DMS 273 (cell line): ENCODE measurements around the gene LAMB2.

Experiments used
- DNase-seq: peaks from one replicate; lab custom pipeline; 2025; ENCODE audit not compliant: unreplicated experiment; lab: John Stamatoyannopoulos, UW

Gene LAMB2

GRCh38 chr3:49122022-49122421 lies 10.8 kb downstream of the LAMB2 start:
- no peak for DNase-seq

- no peak for DNase-seq
These were observed 11.6 kb downstream of the LAMB2 start for GRCh38 chr3:49121132-49121736.

- DNase-seq: peak; percentile 96
These were observed 12.3 kb downstream of the LAMB2 start, which contains the start of gene USP19 for GRCh38 chr3:49120438-49121131. Gene USP19, minus strand, starts transcription at chr3:49120823. Its CDS starts 1,678 bp downstream, at chr3:49119145.

- no peak for DNase-seq
These were observed 12.8 kb downstream of the LAMB2 start for GRCh38 chr3:49120096-49120437.

- DNase-seq: no peak
These were observed 13.4 kb downstream of the LAMB2 start for GRCh38 chr3:49119439-49119838.

- no peak for DNase-seq
These were observed 13.8 kb downstream of the LAMB2 start for GRCh38 chr3:49119036-49119435.

- no peak for DNase-seq
These were observed 20.6 kb downstream of the LAMB2 start for GRCh38 chr3:49112262-49112661.

GRCh38 chr3:49111347-49111746 lies 21.5 kb downstream of the LAMB2 start:
- no peak for DNase-seq

GRCh38 chr3:49110780-49111179 lies 22.1 kb downstream of the LAMB2 start:
- DNase-seq: no peak

GRCh38 chr3:49108346-49108745 lies 24.5 kb downstream of the LAMB2 start:
- no peak for DNase-seq

GRCh38 chr3:49104427-49105291 lies 28.2 kb downstream of the LAMB2 start, which contains the start of gene QARS1:
Gene QARS1, minus strand, starts transcription at chr3:49104757. Its CDS starts 24 bp downstream, at chr3:49104733.
- peak; percentile 93 for DNase-seq

GRCh38 chr3:49104052-49104426 lies 28.8 kb downstream of the LAMB2 start:
- DNase-seq: no peak

- no peak for DNase-seq
These were observed 32.7 kb downstream of the LAMB2 start for GRCh38 chr3:49100046-49100615.

- no peak for DNase-seq
These were observed 33.8 kb downstream of the LAMB2 start for GRCh38 chr3:49098910-49099630.

- DNase-seq: peak; percentile 49
These were observed 34.4 kb downstream of the LAMB2 start for GRCh38 chr3:49098429-49098828.

- DNase-seq: peak; percentile 98
These were observed 38.7 kb downstream of the LAMB2 start, which contains the start of gene QRICH1 for GRCh38 chr3:49093853-49094767. Gene QRICH1, minus strand, starts transcription at chr3:49094071. Its CDS starts 17,054 bp downstream, at chr3:49077017.

- DNase-seq: peak; percentile 89
These were observed 39.7 kb downstream of the LAMB2 start for GRCh38 chr3:49092938-49093852.

GRCh38 chr3:49081429-49081828 lies 51.4 kb downstream of the LAMB2 start:
- DNase-seq: no peak

GRCh38 chr3:49079270-49079669 lies 53.6 kb downstream of the LAMB2 start:
- DNase-seq: no peak
